HuH-7 (cell line): ENCODE measurements around the gene C1QL4.
A peak's percentile ranks its signal among the peaks of the same experiment; 100 is the strongest.
"Not testable (repeated sequence)": the region's sequence is repeated elsewhere in the genome, so short reads cannot be mapped to it uniquely, and the experiment has no call there.

Experiments used
- DNase-seq: peaks from one replicate; pipeline ENCODE4 v3.0.0; 2011; ENCODE audit warnings: low spot score

The C1QL4 gene

GRCh38 chr12:49336645-49337584, at the start of gene C1QL4:
Gene C1QL4 (minus strand): TSS chr12:49337188. CDS start chr12:49336477, 711 bp downstream.
- peak; percentile 96 for DNase-seq

GRCh38 chr12:49380184-49380583, 43.2 kb upstream of the C1QL4 start:
- not testable (repeated sequence) for DNase-seq

- no peak for DNase-seq
These were observed 40.4 kb upstream of the C1QL4 start for GRCh38 chr12:49377386-49377785.

- no peak for DNase-seq
These were observed 38.4 kb upstream of the C1QL4 start for GRCh38 chr12:49375406-49375805.

- no peak for DNase-seq
These were observed 33.6 kb upstream of the C1QL4 start for GRCh38 chr12:49370539-49370938.

GRCh38 chr12:49369411-49370145, 32.6 kb upstream of the C1QL4 start:
- DNase-seq: peak; percentile 62

GRCh38 chr12:49368240-49368600, 31.2 kb upstream of the C1QL4 start:
- no peak for DNase-seq

- DNase-seq: no peak
These were observed 30.6 kb upstream of the C1QL4 start, which contains the start of gene SPATS2 for GRCh38 chr12:49367381-49368239. Gene SPATS2 (plus strand): TSS chr12:49367462. CDS start chr12:49461013, 93,551 bp downstream.

- peak; percentile 97 for DNase-seq
These were observed 29.8 kb upstream of the C1QL4 start for GRCh38 chr12:49366652-49367380.

- DNase-seq: peak; percentile 57
These were observed 29.2 kb upstream of the C1QL4 start for GRCh38 chr12:49366096-49366651.

- no peak for DNase-seq
These were observed 28.6 kb upstream of the C1QL4 start for GRCh38 chr12:49365542-49365941.

- no peak for DNase-seq
These were observed 28.0 kb upstream of the C1QL4 start for GRCh38 chr12:49364989-49365388.

- DNase-seq: no peak
These were observed 25.1 kb upstream of the C1QL4 start for GRCh38 chr12:49362077-49362476.

- DNase-seq: no peak
These were observed 22.7 kb upstream of the C1QL4 start for GRCh38 chr12:49359671-49360070.

- no peak for DNase-seq
These were observed 21.6 kb upstream of the C1QL4 start for GRCh38 chr12:49358483-49359141.

- no peak for DNase-seq
These were observed 20.2 kb upstream of the C1QL4 start for GRCh38 chr12:49357103-49357678.

GRCh38 chr12:49355913-49356312, 18.9 kb upstream of the C1QL4 start:
- DNase-seq: no peak

- DNase-seq: no peak
These were observed 15.4 kb upstream of the C1QL4 start for GRCh38 chr12:49352351-49352750.

- DNase-seq: no peak
These were observed 12.3 kb upstream of the C1QL4 start for GRCh38 chr12:49349266-49349665.

GRCh38 chr12:49348781-49349180, 11.8 kb upstream of the C1QL4 start:
- no peak for DNase-seq
